ENCODE results near the gene GABBR1. TPM values are rescaled to one million over a fixed set of nuclear protein-coding genes. Genes with fewer than 3 reads are reported as not detected.
"Not testable (repeated sequence)": the region's sequence is repeated elsewhere in the genome, so short reads cannot be mapped to it uniquely, and the experiment has no call there.

The GABBR1 gene
- total RNA-seq, 2 experiments from 2014 or later = 12.9 to 37.1 TPM

DNA sequence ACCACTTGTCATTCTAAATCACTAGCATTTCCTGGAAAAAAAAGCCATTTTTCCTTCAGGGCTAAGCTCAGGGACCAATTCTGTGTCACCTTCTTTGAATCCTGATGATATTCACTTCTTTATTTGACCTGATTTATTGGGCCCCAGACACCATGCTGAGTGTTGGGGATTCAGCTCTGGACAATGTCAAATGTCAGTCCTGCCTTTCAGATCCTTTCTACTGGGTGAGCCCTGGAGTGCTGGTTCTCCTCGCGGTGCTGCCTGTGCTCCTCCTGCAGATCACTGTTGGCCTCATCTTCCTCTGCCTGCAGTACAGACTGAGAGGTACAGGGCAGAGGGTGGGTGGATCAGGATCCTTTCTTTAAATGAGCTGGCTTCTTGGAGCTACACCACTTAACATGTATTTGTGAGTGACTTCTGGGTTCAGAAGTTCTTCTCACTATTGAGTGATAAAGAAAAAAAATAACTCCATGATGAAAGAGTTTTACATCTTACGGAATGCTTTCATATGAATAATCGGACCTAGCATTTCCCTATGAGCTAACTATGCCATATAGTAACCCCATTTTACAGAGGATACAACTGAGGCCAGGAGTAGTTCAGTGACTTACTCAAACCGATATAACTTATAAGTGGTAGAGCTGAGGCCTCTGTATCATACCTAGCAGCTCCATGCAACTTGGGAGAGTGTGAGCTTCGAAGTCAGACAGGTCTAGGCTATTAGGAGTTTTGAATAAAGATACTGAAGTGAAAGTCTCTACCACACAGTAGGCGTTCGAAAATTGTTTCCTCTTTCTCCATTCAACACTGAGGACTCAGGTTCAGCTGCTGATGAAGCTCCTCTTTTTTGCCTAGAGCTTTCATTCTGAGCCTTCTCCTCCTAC lies 33.2 kb upstream of the GABBR1 start:
- Histone ChIP-seq H3K9me2 (ENCODE audit: insufficient read depth, low read length) (no peaks in the 10 kb centered on the region), H3K9me3 (ENCODE audit: low read length) (no peaks in the 10 kb centered on the region), H3K36me3 (ENCODE audit: insufficient read depth, low read length) (no peaks in the 10 kb centered on the region), H4K20me1 (ENCODE audit: insufficient read depth, low read length) (no peaks in the 10 kb centered on the region), H3K4me3 (ENCODE audit: low read depth, low read length, poor library complexity, severe bottlenecking) (no peak overlapping the region), H3K4me2 (ENCODE audit: low read length) (no peak overlapping the region), H3K79me2 (ENCODE audit: insufficient read depth, low read depth, low read length) (no peaks in the 10 kb centered on the region), H2AFZ (ENCODE audit: low read length) (no peak overlapping the region), H3K4me1 (ENCODE audit: insufficient read depth, low read length, poor library complexity, severe bottlenecking) (no peaks in the 10 kb centered on the region), H3K27ac (ENCODE audit: low read depth, low read length, poor library complexity, severe bottlenecking) (no peak overlapping the region)
- POLR2A ChIA-PET = interaction anchor here (0.6 to 1.1 kb wide), 3 partner anchors 9 to 17 kb away, joined by 3 to 6 read pairs (median 5); no protein-coding TSS in a partner anchor
- DNase-seq (ENCODE audit: low spot score) = no peak
- no peak for TF ChIP-seq EZH2phosphoT487 (IDR thresholded peaks at IDR 0.05; ENCODE audit: borderline replicate concordance, low read depth, low read length)
- TF ChIP-seq, protein P1, sequence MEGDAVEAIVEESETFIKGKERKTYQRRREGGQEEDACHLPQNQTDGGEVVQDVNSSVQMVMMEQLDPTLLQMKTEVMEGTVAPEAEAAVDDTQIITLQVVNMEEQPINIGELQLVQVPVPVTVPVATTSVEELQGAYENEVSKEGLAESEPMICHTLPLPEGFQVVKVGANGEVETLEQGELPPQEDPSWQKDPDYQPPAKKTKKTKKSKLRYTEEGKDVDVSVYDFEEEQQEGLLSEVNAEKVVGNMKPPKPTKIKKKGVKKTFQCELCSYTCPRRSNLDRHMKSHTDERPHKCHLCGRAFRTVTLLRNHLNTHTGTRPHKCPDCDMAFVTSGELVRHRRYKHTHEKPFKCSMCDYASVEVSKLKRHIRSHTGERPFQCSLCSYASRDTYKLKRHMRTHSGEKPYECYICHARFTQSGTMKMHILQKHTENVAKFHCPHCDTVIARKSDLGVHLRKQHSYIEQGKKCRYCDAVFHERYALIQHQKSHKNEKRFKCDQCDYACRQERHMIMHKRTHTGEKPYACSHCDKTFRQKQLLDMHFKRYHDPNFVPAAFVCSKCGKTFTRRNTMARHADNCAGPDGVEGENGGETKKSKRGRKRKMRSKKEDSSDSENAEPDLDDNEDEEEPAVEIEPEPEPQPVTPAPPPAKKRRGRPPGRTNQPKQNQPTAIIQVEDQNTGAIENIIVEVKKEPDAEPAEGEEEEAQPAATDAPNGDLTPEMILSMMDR (conservative IDR thresholded peaks at IDR 0.05; ENCODE audit: low read length) = no peak
- intact Hi-C loops (cut with micrococcal nuclease; ENCODE audit: unreplicated experiment) = no loop called here
- BruUV-seq (replicated peaks) = no TSS peak
- CTCF ChIA-PET (ENCODE audit: unreplicated experiment) = interaction anchor here (1.2 kb wide), 1 partner anchor 12 kb away, joined by 6 read pairs; no protein-coding TSS in a partner anchor

DNA sequence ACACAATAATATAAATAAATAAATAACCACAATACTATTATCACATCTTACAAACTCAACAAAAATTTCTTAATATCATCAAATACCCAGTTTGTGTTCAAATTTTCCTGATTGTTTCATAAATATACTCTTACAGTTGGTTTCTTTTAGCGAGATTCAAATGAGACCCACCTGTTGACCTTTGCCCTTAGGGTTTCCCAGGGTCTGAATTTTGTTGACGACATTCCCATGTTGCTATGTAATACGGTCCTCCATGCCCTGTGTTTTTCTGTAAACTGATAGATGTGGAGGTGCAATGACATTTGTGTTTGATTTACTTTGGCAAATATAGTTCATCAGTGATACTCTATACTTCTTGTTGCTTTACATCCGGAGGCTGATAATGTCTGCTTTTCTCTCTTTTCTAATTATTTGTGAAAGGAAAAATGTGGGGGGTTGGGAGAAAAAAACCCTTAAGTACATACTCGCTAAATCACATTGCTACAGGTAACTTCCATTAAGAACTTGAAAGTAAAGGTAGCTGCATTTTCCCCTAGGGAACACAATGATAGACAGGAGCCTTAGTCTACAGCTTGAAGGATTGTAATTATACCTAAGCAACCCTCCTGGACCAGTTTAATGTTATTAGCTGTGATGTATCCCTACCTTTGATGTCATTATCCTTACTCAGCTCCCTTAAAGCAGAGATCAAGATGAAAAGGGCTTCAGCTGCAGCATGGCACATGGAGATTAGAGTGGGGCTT lies 30.5 kb upstream of the GABBR1 start:
- POLR2A ChIA-PET = interaction anchor here (0.7 to 1.3 kb wide), 2 partner anchors 10 to 584 kb away, joined by 3 to 4 read pairs; no protein-coding TSS in a partner anchor
- TF ChIP-seq, protein P1 (conservative IDR thresholded peaks at IDR 0.05; ENCODE audit: low read length) = no peak
- no peak for TF ChIP-seq EZH2phosphoT487 (IDR thresholded peaks at IDR 0.05; ENCODE audit: borderline replicate concordance, low read depth, low read length)
- intact Hi-C loops (cut with micrococcal nuclease; ENCODE audit: unreplicated experiment) = no loop called here

DNA sequence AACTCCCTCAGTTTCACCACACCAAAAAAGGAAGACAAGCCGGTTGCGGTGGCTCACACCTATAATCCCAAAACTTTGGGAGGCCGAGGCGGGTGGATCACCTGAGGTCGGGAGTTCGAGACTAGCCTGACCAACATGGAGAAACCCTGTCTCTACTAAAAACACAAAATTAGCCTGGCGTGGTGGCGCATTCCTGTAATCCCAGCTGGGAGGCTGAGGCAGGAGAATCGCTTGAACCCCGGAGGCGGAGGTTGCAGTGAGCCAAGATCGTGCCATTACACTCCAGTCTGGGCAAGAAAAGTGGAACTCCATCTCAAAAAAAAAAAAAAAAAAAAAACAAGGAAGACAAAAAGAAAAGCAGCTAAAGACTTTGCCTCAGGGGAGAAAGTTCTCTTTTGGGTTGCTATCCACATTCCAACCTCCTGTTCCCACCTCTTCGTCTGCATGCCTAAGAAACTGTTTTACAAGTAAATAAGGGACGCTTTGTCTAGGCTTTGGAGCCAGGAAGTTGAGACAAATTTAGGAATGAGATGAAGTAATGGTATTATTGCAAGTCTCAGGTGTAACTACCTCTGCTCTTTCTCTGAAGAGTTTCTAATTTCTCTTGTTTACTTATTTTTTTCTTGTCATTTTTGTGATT lies 28.6 kb upstream of the GABBR1 start:
- H3K4me1 ChIP-seq (ENCODE audit: insufficient read depth, low read length, poor library complexity, severe bottlenecking); H3K9me3 ChIP-seq (ENCODE audit: low read length); H3K79me2 ChIP-seq (ENCODE audit: insufficient read depth, low read depth, low read length); H3K36me3 ChIP-seq (ENCODE audit: insufficient read depth, low read length); H3K4me2 ChIP-seq (ENCODE audit: low read length); H3K9me2 ChIP-seq (ENCODE audit: insufficient read depth, low read length); intact Hi-C loops (cut with micrococcal nuclease; ENCODE audit: unreplicated experiment); DNase-seq (ENCODE audit: low spot score); H3K4me3 ChIP-seq (ENCODE audit: low read depth, low read length, poor library complexity, severe bottlenecking); BruUV-seq (replicated peaks); H3K27ac ChIP-seq (ENCODE audit: low read depth, low read length, poor library complexity, severe bottlenecking); H4K20me1 ChIP-seq (ENCODE audit: insufficient read depth, low read length); H2AFZ ChIP-seq (ENCODE audit: low read length); POLR2A ChIA-PET: not testable (repeated sequence)
- CTCF ChIA-PET (ENCODE audit: unreplicated experiment) = interaction anchor here (1.1 kb wide), 1 partner anchor 11 kb away, joined by 3 read pairs; no protein-coding TSS in a partner anchor

More for the DNA sequence above, 30.5 kb upstream of the GABBR1 start:
- CTCF ChIA-PET (ENCODE audit: unreplicated experiment) = no interaction called here
- H3K4me2 ChIP-seq (ENCODE audit: low read length) = no peak overlapping the region
- no peak overlapping the region for H2AFZ ChIP-seq (ENCODE audit: low read length)
- BruUV-seq (replicated peaks) = no TSS peak
- H3K79me2 ChIP-seq (ENCODE audit: insufficient read depth, low read depth, low read length) = no peaks in the 10 kb centered on the region
- H3K9me3 ChIP-seq (ENCODE audit: low read length) = no peaks in the 10 kb centered on the region
- DNase-seq (ENCODE audit: low spot score) = no peak
- H3K4me3 ChIP-seq (ENCODE audit: low read depth, low read length, poor library complexity, severe bottlenecking) = no peak overlapping the region
- H3K9me2 ChIP-seq (ENCODE audit: insufficient read depth, low read length) = no peaks in the 10 kb centered on the region
- no peak overlapping the region for H3K27ac ChIP-seq (ENCODE audit: low read depth, low read length, poor library complexity, severe bottlenecking)
- H4K20me1 ChIP-seq (ENCODE audit: insufficient read depth, low read length) = no peaks in the 10 kb centered on the region
- no peaks in the 10 kb centered on the region for H3K36me3 ChIP-seq (ENCODE audit: insufficient read depth, low read length)
- no peaks in the 10 kb centered on the region for H3K4me1 ChIP-seq (ENCODE audit: insufficient read depth, low read length, poor library complexity, severe bottlenecking)
